GM12878 (cell line): ENCODE data around the gene CARD9. TPM values are rescaled to one million over a fixed set of nuclear protein-coding genes. Genes with fewer than 3 reads are reported as not detected.

Source experiments
- ATAC-seq: fragments of 200-7000 bp; cut with Tn5 transposase; 3 replicates; pipeline ENCODE4 v1.9.1; 2020; ENCODE audit warnings: mild to moderate bottlenecking, moderate library complexity
- BruUV-seq: library from RNA; stranded (reverse); fragments of 400-500 nt; replicated peaks from 2 replicates; lab custom pipeline; 2021; lab: Mats Ljungman, UMichigan
- CTCF ChIA-PET: fragments of 300-600 bp; sonication (Branson Sonifier 250); formaldehyde crosslinking; extraction: SDS; loops from one replicate; lab custom pipeline; 2021; ENCODE audit warnings: inconsistent platforms; lab: Yijun Ruan, JAX
- POLR2A ChIA-PET: fragments of 350-600 bp; formaldehyde crosslinking; extraction: SDS; loops from one replicate; lab custom pipeline; 2021; ENCODE audit warnings: inconsistent platforms; lab: Charles Lee
- RAD21 ChIA-PET: fragments of 300-600 bp; sonication (Branson Sonifier 250); formaldehyde crosslinking; loops from one replicate; lab custom pipeline; 2023; ENCODE audit warnings: antibody characterized with exemption; ENCODE audit not compliant: unreplicated experiment; lab: Charles Lee
- SMC1A ChIA-PET: fragments of 300-600 bp; sonication (Branson Sonifier 250); formaldehyde crosslinking; loops from one replicate; lab custom pipeline; 2023; ENCODE audit not compliant: unreplicated experiment, uncharacterized antibody; lab: Charles Lee
- DNase-seq: peaks from one replicate; pipeline ENCODE4 v3.0.0-alpha.2; 2011; ENCODE audit warnings: low read depth, low spot score
- FAIRE-seq: peaks from 3 replicates; lab custom pipeline; 2011; peaks lifted over from hg19 to GRCh38; lab: Jason Lieb, UNC
- H2AFZ ChIP-seq: 2 replicates; pipeline ENCODE4 v1.6.0; 2011; ENCODE audit warnings: low read depth, low read length, control low read depth; ENCODE audit not compliant: control insufficient read depth
- H3K27ac ChIP-seq: 2 replicates; pipeline ENCODE4 v1.5.1; 2011; ENCODE audit warnings: control low read depth; ENCODE audit not compliant: control insufficient read depth, insufficient read depth
- H3K27me3 ChIP-seq, 2 experiments: replicated peaks in 1 of 2; 2 replicates each; pipeline versions ENCODE4 v1.6.0 to v1.6.1; 2011; ENCODE audit warnings: low read length in 1 of 2; ENCODE audit not compliant: control insufficient read depth in 2 of 2, insufficient read depth in 2 of 2
- H3K36me3 ChIP-seq, 2 experiments: 2 replicates each; pipeline ENCODE4 v1.5.1; 2011; ENCODE audit warnings: low read length in 1 of 2; ENCODE audit not compliant: control insufficient read depth in 2 of 2, insufficient read depth in 2 of 2
- H3K4me1 ChIP-seq: 2 replicates; pipeline ENCODE4 v1.6.1; 2011; ENCODE audit warnings: mild to moderate bottlenecking, low read length, moderate library complexity, mixed read lengths; ENCODE audit not compliant: control insufficient read depth, insufficient read depth
- H3K4me2 ChIP-seq: 2 replicates; pipeline ENCODE4 v1.6.0; 2011; ENCODE audit warnings: control low read depth; ENCODE audit not compliant: control insufficient read depth, insufficient read depth
- H3K4me3 ChIP-seq: fragments of 200-600 bp; sonication (generic); 2 replicates; pipeline ENCODE4 v1.5.1; 2016
- H3K79me2 ChIP-seq: 2 replicates; pipeline ENCODE4 v1.6.0; 2011; ENCODE audit warnings: low read length; ENCODE audit not compliant: control insufficient read depth, insufficient read depth
- H3K9ac ChIP-seq: 2 replicates; pipeline ENCODE4 v1.8.0; 2011; ENCODE audit warnings: low read length, control low read depth, mixed read lengths; ENCODE audit not compliant: control insufficient read depth, insufficient read depth
- H3K9me3 ChIP-seq: replicated peaks from 3 replicates; pipeline ENCODE4 v1.5.1; 2011; ENCODE audit warnings: mild to moderate bottlenecking, low read length; ENCODE audit not compliant: control insufficient read depth, insufficient read depth
- H4K20me1 ChIP-seq: 2 replicates; pipeline ENCODE4 v1.6.0; 2011; ENCODE audit not compliant: control insufficient read depth, insufficient read depth
- BACH1 ChIP-seq: fragments of 450-650 bp; IDR thresholded peaks from 2 replicates; pipeline ENCODE4 v1.6.1; 2017; ENCODE audit warnings: mild to moderate bottlenecking, borderline replicate concordance
- BHLHE40 ChIP-seq, 2 experiments: fragments of 450-650 bp in 1 of 2; IDR thresholded peaks; 2 replicates each; pipeline ENCODE4 v1.6.1; 2011 to 2017; ENCODE audit warnings: low read depth in 2 of 2, borderline replicate concordance in 1 of 2, improper control_type of control experiment in 1 of 2, low read length in 1 of 2, mild to moderate bottlenecking in 1 of 2
- BMI1 ChIP-seq: fragments of 450-650 bp; IDR thresholded peaks from 2 replicates; pipeline ENCODE4 v1.6.1; 2016; ENCODE audit warnings: mild to moderate bottlenecking, moderate library complexity, borderline replicate concordance
- E2F8 ChIP-seq: fragments of 450-650 bp; IDR thresholded peaks from 2 replicates; pipeline ENCODE4 v1.6.1; 2018; ENCODE audit warnings: mild to moderate bottlenecking, low read depth, moderate library complexity; ENCODE audit not compliant: partially characterized antibody
- GABPA ChIP-seq: IDR thresholded peaks from 2 replicates; pipeline ENCODE4 v1.6.1; 2014; ENCODE audit warnings: antibody characterized with exemption, low read depth, mild to moderate bottlenecking, inconsistent platforms
- IKZF2 ChIP-seq, 2 experiments: fragments of 450-650 bp; IDR thresholded peaks; 2 replicates each; pipeline ENCODE4 v1.6.1; 2017; ENCODE audit warnings: mild to moderate bottlenecking in 2 of 2, moderate library complexity in 2 of 2
- NRF1 ChIP-seq: conservative IDR thresholded peaks from 2 replicates; pipeline ENCODE4 v1.6.1; 2011; ENCODE audit warnings: mild to moderate bottlenecking, low read depth, low read length, improper control_type of control experiment
- POLR2AphosphoS5 ChIP-seq: IDR thresholded peaks from 2 replicates; pipeline ENCODE4 v1.6.1; 2011; ENCODE audit warnings: mild to moderate bottlenecking, low read length, inconsistent platforms
- SP1 ChIP-seq: IDR thresholded peaks from one replicate; pipeline ENCODE4 v1.6.1; 2011; ENCODE audit warnings: low read depth, low read length
- SRF ChIP-seq, 2 experiments: IDR thresholded peaks; 2 replicates each; pipeline ENCODE4 v1.6.1; 2011; ENCODE audit warnings: low read depth in 2 of 2, low read length in 2 of 2, mild to moderate bottlenecking in 1 of 2, moderate library complexity in 1 of 2
- TCF7 ChIP-seq: IDR thresholded peaks from 2 replicates; pipeline ENCODE4 v1.6.1; 2014; ENCODE audit warnings: antibody characterized with exemption, borderline replicate concordance
- WGBS: methylation state at CpG from one replicate; pipeline ENCODE4 v1.1.6; 2016; ENCODE audit warnings: low lambda C conversion rate; ENCODE audit not compliant: insufficient replicate concordance, insufficient coverage; ENCODE audit errors: missing lambda C conversion rate; 5-methylcytosine and 5-hydroxymethylcytosine counted together
- in situ Hi-C: fragments of 300-500 bp; cut with MboI; formaldehyde crosslinking; loops from 9 replicates; pipeline ENCODE4 v1.14.3; 2018; ENCODE audit warnings: mixed read lengths
- intact Hi-C: fragments of 100-400 bp; cut with micrococcal nuclease; formaldehyde crosslinking; loops from one replicate; pipeline ENCODE4 v1.14.2; 2022; ENCODE audit not compliant: unreplicated experiment
- polyA plus RNA-seq, 11 experiments: library from polyadenylated mRNA; depleted of rRNA in 4 of 11; unstranded in 6 of 11; stranded (reverse) in 5 of 11; fragments of >200 nt; fragmentation: Nextera tagmentation in 4 of 11; fragmentation: Illumina TruSeq in 1 of 11; extraction: Ambion mirVana in 4 of 11; extraction: Trizol in 1 of 11; gene quantifications; 1 replicate in 1 of 11; 2 replicates in 10 of 11; pipeline versions ENCODE4 v1.2.1 to v1.2.3, GENCODE V29; 2011 to 2016; ENCODE audit warnings: inconsistent platforms in 2 of 11, missing spikeins in 2 of 11, low read depth in 1 of 11
- total RNA-seq, 4 experiments: library from RNA; depleted of rRNA in 3 of 4; stranded (reverse); fragments of >200 nt in 3 of 4; fragmentation: Illumina TruSeq in 1 of 4; extraction: Trizol in 1 of 4; gene quantifications; 2 replicates each; pipeline versions ENCODE4 v1.2.1 to v1.2.3, GENCODE V29; 2013 to 2021

Gene CARD9
- total and polyA plus RNA-seq, 10 of the 15 experiments (the other 5 are each of a cell fraction or from before 2014, with no cell fraction given), result 0.11 to 4.9 (median 1.8) TPM; not detected in 1

GRCh38 chr9:136385015-136385414 lies 11.5 kb upstream of the CARD9 start (continued):
- TF ChIP-seq GABPA, result no peak
- no peak for TF ChIP-seq SRF (IDR thresholded peaks at IDR 0.05; ENCODE audit: low read depth in 2 of 2, low read length in 2 of 2)
- no peak for TF ChIP-seq BMI1
- TF ChIP-seq IKZF2 (IDR thresholded peaks at IDR 0.05), result 0 out of 4 replicates have a peak, but pooled peaks of 1 of the 2 experiments have one; percentile 27
- TF ChIP-seq TCF7, result peak; percentile 81; the same call in 1 of the 2 replicates
- TF ChIP-seq BHLHE40 (IDR thresholded peaks at IDR 0.05; ENCODE audit: borderline replicate concordance in 1 of 2, low read depth in 2 of 2, low read length in 1 of 2), result peak in 1 of 2 experiments; percentile 41; a peak in 2 of 4 replicates
- no peak for TF ChIP-seq SP1
- no peak for TF ChIP-seq NRF1
- TF ChIP-seq POLR2AphosphoS5, result 0 out of 2 replicates have a peak, but pooled peaks have one; percentile 30

- Histone ChIP-seq H3K79me2 (no peaks in the 10 kb centered on the region), H3K27me3 (no peaks in the 10 kb centered on the region), H3K4me1 (no peaks in the 10 kb centered on the region), H3K36me3 (peaks cover 6 to 38% of the 10 kb centered on the region in 2 experiments; a peak in 3 of 4 replicates), H4K20me1 (no peaks in the 10 kb centered on the region), H3K4me2 (no peak overlapping the region), H3K27ac (no peak overlapping the region), H3K4me3 (no peak overlapping the region), H3K9me3 (no peaks in the 10 kb centered on the region)
- WGBS, result 95% methylated on average over 20 of the region's 20 CpGs
- ChIA-PET SMC1A (no interaction called here), CTCF (no interaction called here), RAD21 (no interaction called here), POLR2A (no interaction called here)
- BruUV-seq, result no TSS peak
- ATAC-seq, result no peak
- no peak for FAIRE-seq
- in situ Hi-C loops, result no loop called here
- TF ChIP-seq BACH1 (no peak), E2F8 (no peak)
- TF ChIP-seq, all 136 proteins: peak for 0
- Histone ChIP-seq H3K9ac (no peak overlapping the region), H2AFZ (no peak overlapping the region)
- no peak for DNase-seq
- intact Hi-C loops, result no loop called here
Observed at GRCh38 chr9:136383436-136383835, 10.0 kb upstream of the CARD9 start.
